Measurements from ENCODE around the gene DUSP9.
A peak's percentile ranks its signal among the peaks of the same experiment; 100 is the strongest.

The DUSP9 gene

DNA sequence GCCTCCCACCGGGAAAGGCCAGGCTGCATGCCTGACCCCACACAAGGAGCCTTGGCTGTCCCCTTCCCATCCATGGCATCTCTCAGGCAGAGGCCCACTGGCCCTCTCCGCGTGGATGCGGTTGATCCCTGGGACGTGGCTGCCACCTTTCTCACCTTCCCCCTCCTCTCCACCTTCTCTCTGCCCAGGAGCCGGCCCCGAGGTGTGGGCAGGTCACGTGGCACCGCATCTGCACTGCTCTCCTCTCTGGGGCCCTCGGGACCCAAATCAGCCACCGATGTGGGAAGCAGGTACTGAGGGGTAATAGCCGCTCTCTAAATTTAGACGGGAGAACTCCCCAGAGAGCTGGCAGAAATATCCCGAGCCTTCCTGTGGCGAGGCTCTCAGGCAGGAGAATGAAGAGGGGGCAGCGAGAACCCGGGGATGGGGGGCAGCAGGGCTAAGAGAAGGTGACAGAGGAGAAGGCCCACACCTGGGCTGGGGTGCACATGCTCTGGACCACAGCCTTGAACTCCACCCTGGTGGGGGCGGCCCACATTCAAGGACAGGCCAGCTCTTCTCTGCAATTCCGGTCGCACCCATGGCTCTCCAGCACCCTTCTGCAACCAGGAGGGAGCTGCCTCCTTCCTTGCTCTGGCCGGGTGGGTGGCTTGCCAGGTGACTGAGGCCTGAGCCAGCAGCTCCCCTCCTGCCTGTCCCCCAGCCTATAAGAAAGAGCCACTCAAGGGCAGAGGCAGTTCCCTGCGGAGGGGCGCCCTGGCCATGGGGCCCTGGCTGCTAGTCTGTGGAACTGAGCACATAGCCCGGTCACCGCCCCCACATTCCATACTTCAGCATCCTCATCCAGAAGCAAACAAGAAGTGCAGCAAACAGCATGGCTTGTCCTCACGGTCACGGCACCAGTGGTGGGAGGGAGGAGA is 9.6 kb upstream of the DUSP9 start:
- DNase-seq, result no peak

DNA sequence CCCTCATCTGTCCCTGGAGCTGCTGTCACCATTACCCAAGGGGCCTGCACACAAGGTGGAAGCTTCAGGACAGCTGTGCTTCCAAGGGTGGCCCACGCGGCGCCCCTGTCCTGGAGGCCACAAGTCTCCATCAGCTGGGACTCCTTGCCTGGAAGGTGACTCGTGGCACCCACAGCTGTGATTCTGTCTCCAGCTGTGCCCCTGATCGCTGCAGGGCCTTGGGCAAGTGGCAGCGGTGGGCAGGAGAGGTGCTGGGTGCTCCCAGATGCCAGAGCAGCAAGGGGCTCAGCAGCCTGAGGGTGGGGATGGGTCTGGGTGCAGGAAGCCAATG is 9.0 kb upstream of the DUSP9 start:
- DNase-seq, result no peak

DNA sequence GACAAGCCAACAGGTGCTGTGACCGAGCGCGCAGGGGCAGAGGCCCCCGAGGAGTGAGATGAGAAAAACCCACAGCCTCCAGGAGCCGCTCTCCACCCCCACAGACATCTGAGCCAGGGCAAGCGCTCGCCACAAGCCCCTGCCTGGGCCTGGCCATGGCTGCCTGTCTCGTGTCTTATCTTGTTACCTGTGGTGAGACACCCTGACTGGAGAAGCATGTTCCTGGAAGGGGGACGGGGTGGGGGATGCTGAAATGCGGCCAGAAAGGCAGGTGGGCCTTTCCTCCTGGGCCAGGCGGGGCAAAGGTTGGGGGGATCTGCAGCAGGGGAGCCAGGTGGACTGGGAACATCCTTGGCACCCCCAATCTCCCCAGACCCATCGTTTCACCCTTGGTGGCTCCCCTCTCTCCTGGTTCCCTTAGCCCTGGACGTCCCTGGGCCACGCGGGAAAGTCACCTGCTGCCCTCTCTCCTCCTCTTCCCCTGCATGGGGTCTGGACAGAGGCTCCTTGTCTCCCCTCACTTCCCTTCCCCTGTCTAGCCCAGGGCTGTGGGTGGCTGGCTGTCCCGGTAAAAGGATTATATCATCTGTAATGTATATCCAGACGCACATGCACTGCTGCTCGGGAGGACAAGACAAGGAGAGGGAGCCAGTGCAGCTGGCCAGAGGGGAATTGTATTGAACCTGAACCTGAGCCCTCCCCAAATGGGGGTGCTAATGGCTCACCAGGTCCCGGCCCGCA is 8.4 kb upstream of the DUSP9 start:
- DNase-seq, result no peak

DNA sequence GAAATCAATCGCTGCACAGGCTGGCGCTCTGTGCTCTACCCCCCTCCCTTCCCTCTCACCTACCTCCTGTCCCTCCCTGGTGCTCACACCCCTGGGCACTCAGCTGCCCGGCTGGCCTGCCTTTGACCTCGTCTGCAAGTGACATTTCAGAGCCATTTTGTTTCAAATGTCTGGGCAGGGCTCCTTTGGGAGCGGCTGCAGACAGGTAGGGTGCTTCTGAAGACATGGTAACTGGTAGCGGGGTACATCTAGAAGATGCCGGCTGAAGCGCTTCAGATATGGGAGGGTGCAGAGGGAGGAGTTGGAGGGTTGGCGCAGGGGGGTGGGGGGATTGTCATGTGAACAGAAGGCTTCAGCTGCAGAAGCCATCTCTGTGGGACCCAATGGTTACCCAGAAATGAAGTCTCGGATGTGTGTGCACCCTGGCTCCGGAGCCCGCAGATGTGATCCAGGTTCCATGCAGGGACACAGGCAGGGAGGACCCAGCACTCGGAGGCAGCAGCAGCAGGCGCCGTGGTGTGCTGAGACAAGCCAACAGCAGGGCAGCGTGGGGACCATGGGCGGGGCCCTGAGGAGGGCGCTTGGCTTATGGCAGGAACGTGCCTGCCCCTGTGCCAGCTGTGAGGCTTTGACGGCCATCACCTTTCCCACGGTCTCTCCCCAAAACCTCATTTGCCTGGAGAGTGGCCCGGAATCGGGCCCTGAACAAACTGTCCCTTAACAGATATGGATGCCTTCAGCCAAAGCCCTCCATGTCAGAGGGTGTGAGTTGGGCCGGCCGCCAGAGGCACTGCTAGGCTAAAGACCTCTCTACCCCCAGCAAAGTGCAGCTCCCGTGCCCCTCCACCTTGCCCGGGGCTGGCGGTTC is 7.6 kb upstream of the DUSP9 start:
- DNase-seq, result no peak

DNA sequence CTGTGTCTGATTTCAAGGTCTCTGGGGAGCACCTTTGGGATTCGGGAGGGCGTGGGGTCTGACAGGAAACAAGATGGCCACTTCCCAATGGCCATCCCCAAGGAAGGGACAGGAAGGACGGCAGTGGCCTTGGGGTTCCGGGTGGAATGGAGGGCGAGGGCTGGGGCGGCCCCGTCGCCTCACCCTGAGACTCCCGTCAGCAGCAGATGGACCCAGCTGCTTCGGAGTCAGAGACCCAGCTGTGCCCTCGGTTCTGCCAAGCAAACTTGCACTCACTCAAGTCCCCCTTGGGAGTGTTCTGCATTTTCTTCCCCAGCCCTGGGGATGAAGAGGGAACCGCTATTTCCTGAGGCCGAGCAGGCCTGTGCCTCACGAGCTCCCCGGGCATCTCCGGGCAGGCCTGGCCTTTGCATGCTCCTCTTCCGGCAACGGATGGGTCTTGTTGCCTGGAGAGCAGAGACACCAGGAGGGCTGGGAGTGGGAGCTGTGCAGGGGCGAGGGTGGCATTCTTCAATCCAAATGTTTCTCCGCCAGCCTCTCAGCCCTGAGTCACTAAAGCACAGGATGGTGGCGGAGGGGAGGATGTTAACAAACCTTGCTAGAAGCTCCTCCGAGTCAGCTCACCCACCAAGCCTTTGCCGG is 6.8 kb upstream of the DUSP9 start:
- DNase-seq, result no peak

DNA sequence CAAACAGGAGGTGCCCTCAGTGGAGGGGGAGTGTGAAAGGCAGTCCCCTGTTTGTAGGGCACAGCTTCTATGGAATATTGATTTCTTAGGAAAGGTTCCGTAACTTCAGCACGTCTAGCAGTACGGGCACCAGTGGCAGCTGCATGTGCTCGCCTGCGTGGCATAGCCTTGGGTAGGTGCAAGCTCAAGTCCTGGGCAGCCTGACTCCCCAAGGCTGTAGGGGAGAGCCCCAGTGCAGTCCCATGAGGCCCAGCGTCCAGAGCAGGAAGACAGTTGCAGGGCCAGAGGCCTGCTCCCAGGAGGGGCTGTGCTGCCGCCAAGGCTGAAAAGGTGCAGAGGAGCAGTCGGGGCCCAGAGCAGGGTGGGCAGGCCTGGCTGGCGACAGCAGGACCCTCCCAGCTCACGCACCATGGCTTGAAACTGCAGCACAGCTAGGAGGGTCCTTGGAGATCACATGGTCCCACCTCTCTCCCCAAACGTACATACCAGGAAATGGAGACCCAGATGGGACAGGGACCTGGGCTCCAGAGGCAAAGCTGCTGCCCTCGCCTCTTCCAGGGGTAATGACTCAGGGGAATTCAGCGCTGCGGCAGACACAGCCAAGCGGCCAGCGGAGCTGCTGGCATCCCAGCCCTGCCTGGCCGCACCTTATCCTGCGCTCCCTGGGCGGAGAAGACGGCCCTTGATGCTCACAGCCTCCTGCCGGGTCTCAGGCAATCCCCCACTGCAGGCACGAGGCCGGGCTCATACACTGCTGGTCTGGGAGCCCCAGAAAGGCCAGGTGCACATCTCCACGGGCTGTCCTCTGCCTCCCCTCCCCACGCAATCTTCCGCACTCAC is 6.0 kb upstream of the DUSP9 start:
- DNase-seq, result no peak

DNA sequence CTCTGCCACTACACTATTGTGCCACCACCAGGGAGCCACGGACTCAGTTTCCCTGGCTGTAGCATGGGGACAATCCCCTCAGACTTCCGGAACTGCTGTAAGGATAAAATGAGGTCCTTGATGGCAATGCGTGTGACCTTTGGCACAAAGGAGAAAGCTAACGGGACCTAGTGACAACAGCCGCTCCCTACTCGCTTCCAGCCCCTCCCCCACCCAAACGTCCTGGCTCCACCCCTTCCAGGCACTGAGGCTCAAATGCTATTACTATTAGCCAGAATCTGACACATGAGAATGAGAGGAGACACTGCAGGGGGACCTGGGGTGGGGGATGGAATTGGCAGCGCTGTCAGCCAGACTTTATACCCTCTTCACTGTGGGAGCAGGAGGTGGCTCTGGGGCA is 5.4 kb upstream of the DUSP9 start:
- no peak for DNase-seq

DNA sequence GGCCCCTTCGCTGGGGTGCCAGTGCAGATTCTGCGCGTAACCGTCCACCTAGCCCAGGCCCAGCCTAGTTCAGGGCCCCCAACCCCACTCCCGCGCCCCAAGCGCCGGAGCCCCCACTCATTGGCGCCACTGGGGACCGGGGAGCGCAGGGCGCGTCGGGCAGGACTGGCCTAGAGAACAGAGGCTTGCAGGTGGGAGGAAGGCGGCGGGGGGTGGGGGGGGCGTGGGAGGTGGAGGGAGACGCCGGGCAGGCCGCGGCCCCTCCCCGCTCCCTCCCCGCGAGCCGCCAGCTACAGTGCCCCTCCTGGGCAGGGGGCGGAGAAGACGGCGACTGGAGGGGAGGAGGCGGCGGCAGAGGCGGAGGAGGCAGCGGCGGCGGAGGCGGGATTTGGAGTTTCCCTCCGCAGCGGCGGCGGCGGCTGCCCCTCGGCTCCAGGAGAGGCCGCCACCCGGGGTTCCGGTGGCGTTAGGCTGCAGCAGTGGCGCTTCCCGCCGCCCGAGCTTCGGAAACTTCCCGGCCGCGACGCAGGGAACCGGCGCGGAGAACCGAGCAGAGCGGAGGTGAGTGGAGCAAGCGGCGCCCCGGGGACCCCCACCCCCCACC is 4.8 kb upstream of the DUSP9 start:
- no peak for DNase-seq

DNA sequence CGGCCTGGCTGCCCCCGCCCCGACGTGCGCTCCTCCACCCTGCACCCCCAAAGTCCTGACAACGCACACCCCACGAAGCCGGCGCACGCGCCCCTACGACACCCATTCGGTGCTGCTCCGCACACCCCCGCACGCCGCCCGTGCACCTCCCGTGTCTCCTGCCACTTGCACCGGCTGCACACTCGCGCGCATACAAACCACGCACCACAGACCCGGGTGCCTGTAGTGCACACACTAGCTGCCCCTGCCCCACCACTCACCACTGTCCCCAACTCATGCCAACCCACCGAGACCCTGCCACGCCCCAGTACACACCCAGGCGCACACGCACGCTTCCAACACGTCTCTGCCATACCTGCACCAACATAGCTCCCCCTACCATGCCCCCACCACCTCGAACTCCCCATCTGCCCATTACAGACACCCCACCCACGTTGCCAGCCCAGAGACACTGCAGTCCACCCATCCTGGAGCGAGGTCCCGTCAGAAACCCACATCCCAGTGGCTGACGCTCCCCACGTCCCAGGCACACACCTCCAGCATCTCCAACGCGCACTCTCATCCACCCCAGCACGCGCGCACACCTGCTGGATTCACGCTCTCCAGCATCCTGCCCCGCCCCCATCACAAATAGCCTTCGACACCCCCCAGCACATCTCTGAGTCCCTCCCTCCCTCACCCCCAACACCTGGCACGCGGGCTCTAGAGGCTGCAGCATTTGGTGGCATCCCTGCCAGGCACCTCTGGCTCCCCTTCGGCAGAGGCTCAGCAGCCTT is 4.2 kb upstream of the DUSP9 start:
- no peak for DNase-seq

DNA sequence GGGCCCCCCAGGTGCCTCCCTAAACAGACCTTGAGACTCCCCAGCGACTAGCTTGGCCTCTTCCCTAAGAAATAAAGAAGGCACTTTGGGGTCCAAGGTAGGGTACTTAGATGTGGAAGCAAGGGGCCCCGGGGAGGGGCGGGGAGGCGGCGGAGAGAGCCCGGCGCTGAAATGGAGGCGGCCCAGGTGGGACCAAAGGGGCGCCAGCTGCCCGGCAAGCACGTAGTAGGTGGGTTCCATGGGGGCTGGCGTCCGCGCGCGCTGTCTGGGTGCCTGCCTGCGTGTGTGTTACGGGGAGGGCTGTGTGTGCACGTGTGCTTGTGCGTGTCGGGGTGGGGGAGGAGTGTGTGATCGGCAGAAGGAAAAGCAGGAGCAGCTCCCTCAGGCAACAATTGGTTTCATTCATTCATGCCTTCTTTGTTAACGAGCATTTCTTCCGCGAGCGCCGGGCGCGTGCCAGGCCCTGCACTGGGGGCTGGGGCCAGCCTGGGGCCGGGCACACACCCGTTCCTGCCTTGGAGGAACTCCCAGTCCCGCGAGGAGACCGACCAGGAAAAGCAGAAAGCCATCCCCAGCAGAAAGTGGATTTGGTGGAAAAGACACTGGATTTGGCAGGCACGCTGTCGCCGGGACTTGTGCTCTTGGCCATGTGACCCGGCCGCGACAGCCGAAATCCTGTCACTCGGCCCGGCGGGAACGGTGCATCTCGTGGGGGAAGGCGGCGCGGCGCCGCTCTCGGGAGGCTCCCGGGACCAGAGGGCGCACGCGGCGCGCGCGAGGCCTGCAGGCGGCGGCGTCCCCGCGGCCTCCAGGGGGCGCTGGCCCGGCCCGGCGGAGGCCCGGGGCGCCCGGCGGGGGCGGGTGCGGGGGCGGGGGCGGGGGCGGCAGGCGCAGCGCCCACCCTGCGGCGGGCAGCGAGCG is 3.3 kb upstream of the DUSP9 start:
- DNase-seq, result peak; percentile 19

DNA sequence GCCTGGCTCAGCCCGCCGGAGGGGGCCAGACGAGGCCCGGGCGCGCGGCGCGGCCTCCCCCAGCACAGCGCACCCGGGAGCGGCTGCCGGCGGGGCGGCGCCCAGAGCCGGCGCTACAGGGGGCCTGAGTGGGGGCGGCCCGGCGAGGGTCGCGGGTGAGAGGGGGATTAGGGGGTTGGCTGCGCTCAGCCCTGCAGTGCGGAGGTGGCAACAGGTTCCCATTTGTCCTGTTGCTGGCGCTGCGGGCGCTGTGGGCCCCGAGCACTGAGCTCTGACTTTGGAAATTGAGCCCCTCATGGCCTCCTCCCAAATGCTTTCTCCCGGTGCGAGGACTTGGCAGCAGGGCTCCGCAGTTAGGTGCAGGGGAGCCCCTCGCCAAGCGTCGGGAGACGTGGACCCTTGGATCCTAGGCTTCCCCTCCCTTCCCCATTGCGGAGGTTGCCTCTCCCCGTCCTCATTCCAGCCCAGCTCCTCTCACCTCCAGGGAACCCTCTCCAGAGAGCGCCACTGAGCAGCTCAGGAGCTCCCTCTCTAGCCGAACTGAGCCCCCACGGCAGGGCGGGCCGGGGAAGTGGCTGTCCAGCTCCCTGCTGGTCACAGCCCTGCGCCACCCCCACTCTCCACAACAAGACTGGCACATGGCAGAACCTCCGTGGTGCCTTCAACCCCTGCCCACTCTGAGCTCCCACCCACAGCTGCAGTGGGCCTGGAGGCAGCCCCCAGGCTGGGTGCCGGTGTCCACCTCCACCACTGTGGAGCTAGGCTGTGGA is 2.5 kb upstream of the DUSP9 start:
- DNase-seq, result peak; percentile 39

DNA sequence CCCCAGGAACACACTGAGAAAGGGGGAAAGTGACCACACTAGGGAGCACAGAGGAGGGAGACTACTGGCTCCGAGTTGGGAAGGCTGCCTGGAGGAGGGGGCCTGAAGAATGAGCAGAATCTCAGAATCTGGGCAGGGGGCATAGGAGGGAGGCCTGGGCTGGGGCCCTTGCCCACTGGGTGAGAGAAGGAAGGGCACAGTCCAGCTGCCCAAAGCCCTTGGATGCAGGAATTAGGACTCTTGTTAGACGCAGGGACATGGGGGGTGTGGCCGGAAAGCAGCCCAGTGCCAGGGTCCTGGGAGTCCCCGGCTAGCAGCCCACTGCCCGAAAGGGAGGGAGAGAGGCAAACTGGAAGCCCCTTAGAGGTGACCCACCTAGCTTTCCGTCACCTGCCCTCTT is 1.9 kb upstream of the DUSP9 start:
- DNase-seq, result no peak

DNA sequence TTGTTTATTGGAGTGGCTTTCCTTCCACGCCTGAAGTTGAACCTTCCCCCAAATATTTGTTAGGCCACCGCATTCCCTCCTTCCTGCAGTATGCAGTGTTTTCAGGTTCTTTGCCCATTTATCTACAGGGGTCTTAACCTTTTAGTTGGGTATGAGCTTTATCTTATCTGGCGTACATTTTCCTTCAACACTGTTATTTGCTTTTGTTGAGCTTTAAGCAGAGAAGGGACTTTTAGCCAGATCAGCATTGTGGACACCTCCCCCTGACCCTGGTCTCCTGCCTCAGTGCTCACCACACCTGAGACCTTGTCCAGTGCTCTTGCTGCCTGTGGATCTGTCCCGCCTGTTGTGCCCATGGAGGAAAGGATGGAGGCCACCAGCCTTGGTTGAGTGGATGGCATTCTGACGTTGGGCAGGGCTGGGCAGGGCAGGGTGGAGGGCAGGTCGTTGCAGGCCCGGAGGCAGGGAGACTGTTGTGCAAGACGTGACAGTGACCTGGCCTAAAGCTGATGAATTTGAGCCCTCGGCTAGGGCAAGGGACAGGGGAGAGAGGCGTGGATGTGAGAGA is 998 bp upstream of the DUSP9 start:
- no peak for DNase-seq

DNA sequence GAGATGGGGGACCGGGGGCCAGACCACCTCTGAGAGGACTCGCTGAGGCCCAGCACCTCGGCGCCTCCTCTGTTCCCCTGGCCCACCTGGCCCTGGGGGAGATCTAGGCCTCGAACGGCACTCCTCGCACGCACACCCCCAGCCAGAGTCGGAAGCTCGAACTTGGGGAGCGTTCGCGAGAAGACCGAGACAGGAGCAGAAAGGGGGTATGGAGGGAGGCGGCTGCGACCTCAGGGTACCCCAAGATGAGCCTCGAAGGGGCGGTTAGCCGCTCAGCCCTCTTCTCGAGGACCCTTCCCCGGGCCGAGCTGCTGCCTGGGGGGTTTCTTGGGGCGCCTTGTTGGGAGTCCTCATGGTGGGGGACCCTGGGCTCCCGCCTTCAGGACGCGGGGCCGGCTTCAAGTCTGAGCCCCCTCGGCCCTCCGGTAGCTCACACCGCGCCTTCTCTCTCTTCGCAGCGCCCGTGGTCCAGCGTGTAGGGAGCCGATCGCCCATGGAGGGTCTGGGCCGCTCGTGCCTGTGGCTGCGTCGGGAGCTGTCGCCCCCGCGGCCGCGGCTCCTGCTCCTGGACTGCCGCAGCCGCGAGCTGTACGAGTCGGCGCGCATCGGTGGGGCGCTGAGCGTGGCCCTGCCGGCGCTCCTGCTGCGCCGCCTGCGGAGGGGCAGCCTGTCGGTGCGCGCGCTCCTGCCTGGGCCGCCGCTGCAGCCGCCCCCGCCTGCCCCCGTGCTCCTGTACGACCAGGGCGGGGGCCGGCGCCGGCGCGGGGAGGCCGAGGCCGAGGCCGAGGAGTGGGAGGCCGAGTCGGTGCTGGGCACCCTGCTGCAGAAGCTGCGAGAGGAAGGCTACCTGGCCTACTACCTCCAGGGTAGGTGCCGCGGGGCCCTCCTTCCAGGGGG is 706 bp downstream of the DUSP9 start:
- DNase-seq, result no peak

DNA sequence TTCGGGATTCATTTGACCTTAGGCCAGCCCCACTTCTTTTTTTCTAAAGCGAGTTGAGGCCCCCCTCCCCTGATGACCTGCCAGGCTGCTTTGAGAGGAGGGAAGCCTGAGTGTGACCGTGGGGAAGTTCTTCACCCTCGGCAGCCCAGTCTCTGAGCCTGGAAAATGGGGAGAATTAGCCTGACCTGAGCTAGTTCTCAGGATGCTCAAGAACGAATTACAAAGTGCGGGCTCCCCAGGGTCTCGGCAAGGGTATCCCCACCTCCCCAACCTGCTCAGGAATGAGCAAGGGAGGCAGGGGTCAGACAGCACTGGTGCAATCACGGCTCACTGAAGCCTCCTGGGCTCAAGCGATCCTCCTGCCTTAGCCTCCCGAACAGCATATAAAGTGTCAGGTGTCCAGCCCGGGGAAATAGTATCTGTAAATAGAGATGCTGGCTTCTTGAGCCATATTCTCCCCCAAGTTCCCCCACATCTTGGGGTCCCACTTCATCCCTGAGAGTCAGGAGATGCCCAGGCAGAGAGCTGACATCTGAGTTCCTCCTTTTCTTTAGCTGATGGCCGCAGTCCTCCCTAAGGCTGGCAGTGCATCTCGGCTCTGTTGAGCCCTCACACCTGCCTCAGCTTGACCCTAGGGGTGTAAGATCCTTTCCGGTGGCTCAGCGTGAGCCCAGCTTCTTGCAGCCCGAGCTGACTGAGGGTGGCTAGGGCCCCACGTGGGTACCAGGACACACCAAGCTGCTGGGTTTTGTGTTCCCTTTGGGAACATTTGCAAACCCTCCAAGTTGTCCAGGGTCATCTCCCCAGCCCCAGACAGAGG is 1.6 kb downstream of the DUSP9 start:
- no peak for DNase-seq

DNA sequence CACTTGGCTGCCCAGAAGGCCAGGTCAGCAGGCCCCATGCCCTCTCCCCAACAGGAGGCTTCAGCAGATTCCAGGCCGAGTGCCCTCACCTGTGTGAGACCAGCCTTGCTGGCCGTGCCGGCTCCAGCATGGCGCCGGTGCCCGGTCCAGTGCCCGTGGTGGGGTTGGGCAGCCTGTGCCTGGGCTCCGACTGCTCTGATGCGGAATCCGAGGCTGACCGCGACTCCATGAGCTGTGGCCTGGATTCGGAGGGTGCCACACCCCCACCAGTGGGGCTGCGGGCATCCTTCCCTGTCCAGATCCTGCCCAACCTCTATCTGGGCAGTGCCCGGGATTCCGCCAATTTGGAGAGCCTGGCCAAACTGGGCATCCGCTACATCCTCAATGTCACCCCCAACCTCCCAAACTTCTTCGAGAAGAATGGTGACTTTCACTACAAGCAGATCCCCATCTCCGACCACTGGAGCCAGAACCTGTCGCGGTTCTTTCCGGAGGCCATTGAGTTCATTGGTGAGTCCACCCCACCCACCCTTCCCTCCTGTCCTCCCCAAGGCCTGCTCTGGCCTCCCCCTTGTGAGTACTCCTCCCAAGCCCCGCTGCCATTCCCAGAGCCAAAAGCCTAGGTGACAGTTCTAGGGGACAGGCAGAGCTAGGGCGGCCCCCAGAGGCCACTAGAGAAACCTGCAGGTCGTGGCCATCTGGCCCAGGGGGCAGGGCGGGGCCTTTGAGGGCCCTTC is 2.3 kb downstream of the DUSP9 start:
- DNase-seq, result peak; percentile 61
